ENCODE data around the gene PSMD3.
"Not testable (repeated sequence)": the region's sequence is repeated elsewhere in the genome, so short reads cannot be mapped to it uniquely, and the experiment has no call there.

Gene PSMD3

DNA sequence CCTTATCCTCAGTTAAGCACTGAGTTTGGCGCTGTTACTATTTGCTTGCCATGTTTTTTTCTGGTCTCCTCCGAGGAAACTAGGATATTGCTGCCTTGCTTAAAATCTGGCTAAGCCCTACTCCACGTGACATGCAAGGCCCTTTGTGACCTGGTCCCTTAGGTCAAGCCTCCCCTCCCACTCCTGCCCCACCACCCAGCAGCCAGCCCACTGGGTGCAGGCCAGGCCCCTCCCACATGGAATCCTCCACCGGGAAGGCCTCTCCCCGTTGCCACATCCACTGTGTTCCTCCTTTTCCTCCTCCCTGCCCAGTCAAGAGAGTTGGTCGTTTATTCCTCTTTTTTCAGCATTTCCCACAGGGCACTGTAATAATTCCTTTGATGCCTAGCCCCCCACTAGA, 16.2 kb downstream of the PSMD3 start:
- no peak for DNase-seq (ENCODE audit: low read depth in 3 of 3)

DNA sequence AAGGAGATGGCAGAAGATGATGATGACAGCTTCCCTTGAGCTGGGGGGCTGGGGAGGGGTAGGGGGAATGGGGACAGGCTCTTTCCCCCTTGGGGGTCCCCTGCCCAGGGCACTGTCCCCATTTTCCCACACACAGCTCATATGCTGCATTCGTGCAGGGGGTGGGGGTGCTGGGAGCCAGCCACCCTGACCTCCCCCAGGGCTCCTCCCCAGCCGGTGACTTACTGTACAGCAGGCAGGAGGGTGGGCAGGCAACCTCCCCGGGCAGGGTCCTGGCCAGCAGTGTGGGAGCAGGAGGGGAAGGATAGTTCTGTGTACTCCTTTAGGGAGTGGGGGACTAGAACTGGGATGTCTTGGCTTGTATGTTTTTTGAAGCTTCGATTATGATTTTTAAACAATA, 16.9 kb downstream of the PSMD3 start:
- no peak for DNase-seq (ENCODE audit: low read depth in 3 of 3)

DNA sequence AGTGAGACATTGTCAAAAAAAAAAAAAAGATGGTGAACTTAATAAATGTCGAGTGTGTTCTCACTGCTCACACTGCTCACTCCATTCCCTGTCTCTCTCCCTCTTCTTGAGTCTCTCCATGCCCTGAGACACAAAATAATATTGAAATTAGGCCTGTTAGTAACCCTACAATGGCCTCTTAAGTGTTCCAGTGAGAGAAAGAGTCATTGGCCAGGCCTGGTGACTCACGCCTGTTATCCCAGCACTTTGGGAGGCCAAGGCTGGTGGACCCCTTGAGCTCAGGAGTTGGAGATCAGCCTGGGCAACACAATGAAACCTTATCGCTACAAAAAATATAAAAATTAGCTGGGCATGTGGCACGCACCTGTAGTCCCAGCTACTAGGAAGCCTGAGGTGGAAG, 18.5 kb downstream of the PSMD3 start:
- DNase-seq (ENCODE audit: low read depth in 3 of 3) = no peak

DNA sequence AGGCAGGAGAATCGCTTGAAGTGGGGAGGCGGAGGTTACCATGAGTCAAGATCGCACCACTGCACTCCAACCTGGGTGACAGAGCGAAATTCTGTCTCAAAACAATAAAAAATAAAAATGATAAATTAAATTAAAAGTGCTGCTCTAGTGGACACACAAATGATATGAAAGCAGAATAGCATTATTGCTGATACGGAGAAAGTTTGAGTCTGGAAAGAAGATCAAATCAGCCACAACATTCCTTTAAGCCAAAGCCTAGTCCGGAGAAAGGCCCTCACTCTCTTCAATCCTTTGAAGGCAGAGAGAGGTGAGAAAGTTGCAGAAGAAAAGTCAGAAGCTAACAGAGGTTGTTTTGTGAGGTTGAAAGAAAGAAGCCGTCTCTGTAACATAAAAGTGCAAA, 19.6 kb downstream of the PSMD3 start:
- no peak for DNase-seq (ENCODE audit: low read depth in 3 of 3)

DNA sequence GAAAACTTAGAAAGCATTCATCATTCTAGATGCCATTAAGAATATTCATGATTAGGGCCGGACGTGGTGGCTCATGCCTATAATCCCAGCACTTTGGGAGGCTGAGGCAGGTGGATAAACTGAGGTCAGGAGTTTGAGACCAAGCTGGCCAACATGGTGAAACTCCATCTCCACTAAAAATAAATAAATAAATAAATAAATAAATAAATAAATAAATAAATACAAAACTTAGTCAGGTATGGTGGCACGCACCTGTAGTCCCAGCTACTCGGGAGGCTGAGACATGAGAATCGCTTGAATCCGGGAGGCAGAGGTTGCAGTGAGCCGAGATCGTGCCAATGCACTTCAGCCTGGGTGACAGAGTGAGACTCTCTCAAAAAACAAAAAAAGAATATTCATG, 20.7 kb downstream of the PSMD3 start:
- DNase-seq (ENCODE audit: low read depth in 3 of 3) = not testable (repeated sequence)

DNA sequence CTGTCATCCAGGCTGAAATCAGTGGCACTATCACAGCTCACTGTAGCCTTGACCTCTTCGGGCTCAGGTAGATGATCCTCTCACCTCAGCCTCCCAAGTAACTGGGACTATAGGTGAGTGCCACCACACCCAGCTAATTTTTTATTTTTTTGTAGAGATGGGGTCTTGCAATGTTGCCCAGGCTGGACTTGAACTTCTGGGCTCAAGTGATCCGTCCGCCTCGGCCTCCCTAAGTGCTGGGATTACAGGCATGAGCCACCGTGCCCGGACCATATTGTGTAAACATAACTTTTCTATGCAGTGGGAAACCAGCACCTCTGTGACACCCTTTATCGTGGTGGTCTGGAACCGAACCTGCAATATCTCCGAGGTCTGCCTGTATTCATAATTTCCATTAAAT, 23.5 kb downstream of the PSMD3 start:
- no peak for DNase-seq (ENCODE audit: low read depth in 3 of 3)

DNA sequence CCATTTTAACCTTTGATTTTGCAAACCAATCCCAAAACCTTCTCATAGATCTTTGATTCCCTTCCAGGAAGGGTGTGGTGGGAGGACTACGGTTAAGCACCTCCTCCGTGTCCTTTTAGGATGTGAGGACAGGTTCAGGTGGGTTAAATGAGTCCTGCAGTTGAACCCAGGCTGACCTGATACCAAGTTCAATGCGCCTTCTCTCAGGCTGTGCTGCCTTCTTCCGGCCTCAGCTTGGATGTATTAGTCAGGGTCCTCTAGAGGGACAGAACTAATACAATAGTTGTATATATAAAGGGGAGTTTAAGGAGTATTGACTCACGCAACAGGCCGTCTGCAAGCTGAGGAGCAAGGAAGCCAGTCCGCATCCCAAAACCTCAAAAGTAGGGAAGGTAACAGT, 24.1 kb downstream of the PSMD3 start:
- no peak for DNase-seq (ENCODE audit: low read depth in 3 of 3)

DNA sequence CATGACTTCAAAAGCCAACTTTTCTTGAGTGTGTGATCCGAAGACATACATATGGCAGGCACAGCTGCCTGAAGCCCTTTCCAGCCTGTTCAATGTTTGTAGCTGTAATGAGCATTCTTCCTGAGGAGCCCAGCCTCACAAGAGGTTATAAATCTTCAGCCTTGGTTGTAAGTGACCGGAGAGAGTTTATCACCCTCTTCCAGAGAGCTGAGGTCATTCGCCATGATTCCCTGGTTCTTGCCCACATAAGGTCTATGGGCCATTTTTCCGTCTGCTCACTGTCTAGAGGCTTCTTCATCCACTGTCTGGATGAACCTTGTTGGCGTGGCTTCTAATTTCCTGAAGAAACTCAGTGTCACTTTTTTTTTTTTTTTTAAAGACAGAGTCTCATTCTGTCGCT, 24.9 kb downstream of the PSMD3 start:
- DNase-seq (ENCODE audit: low read depth in 3 of 3) = no peak

DNA sequence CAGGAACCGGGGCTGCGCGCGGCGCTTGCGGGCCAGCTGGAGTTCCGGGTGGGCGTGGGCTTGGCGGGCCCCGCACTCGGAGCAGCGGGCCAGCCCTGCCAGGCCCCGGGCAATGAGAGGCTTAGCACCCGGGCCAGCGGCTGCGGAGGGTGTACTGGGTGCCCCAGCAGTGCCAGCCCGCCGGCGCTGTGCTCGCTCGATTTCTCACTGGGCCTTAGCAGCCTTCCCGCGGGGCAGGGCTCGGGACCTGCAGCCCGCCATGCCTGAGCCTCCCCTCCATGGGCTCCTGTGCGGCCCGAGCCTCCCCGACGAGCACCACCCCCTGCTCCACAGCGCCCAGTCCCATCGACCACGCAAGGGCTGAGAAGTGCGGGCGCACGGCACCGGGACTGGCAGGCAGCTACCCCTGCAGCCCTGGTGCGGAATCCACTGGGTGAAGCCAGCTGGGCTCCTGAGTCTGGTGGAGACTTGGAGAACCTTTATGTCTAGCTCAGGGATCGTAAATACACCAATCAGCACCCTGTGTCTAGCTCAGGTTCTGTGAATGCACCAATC, 30.4 kb downstream of the PSMD3 start:
- not testable (repeated sequence) for DNase-seq (ENCODE audit: low read depth in 3 of 3)

DNA sequence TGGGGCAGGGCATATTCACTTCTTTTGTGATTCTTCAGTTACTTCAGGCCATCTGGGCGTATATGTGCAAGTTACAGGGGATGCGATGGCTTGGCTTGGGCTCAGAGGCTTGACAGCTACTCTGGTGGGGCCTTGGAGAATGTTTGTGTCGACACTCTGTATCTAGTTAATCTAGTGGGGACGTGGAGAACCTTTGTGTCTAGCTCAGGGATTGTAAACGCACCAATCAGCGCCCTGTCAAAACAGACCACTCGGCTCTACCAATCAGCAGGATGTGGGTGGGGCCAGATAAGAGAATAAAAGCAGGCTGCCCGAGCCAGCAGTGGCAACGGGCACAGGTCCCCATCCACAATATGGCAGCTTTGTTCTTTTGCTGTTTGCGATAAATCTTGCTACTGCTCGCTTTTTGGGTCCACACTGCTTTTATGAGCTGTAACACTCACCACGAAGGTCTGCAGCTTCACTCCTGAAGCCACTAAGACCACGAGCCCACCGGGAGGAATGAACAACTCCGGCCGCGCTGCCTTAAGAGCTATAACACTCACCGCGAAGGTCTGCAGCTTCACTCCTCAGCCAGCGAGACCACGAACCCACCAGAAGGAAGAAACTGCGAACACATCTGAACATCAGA, 31.5 kb downstream of the PSMD3 start:
- not testable (repeated sequence) for DNase-seq (ENCODE audit: low read depth in 3 of 3)

DNA sequence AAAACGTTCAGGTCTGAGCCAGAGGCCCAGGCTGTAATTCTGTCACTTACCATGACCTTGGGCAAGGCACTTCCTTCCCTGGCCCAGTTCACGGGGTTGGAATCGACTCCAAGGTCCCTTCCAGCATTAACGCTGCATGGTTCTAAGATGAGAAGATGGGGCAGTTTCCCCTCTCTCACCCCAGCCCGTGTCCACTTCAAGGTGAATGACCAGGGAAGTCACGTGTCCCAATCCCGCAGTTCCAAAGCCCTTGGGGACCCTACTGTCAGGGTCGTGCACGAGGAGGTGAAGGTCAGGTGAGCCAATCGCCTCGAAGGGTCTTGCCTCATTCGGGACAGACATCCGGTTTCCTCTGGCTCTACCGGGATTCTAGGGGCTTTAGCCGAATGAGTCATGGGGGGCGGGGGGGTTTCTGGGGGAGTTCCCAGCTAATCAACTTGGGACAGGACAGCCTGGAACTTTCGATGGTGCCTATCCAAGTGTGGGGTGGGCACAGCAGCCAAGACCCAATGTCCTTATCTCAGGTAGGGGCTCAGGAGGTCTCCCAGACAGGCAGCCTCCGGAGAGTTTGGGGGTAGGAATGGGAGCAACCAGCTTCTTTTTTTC, 33.9 kb downstream of the PSMD3 start:
- DNase-seq (ENCODE audit: low read depth in 3 of 3) = no peak

DNA sequence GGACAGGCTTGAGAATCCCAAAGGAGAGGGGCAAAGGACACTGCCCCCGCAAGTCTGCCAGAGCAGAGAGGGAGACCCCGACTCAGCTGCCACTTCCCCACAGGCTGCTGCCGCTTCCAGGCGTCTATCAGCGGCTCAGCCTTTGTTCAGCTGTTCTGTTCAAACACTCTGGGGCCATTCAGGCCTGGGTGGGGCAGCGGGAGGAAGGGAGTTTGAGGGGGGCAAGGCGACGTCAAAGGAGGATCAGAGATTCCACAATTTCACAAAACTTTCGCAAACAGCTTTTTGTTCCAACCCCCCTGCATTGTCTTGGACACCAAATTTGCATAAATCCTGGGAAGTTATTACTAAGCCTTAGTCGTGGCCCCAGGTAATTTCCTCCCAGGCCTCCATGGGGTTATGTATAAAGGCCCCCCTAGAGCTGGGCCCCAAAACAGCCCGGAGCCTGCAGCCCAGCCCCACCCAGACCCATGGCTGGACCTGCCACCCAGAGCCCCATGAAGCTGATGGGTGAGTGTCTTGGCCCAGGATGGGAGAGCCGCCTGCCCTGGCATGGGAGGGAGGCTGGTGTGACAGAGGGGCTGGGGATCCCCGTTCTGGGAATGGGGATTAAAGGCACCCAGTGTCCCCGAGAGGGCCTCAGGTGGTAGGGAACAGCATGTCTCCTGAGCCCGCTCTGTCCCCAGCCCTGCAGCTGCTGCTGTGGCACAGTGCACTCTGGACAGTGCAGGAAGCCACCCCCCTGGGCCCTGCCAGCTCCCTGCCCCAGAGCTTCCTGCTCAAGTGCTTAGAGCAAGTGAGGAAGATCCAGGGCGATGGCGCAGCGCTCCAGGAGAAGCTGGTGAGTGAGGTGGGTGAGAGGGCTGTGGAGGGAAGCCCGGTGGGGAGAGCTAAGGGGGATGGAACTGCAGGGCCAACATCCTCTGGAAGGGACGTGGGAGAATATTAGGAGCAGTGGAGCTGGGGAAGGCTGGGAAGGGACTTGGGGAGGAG, 34.7 kb downstream of the PSMD3 start, which contains the start of gene CSF3:
CSF3 (plus strand) TSS at position 436 of the 993 bp plus-strand sequence; CDS start at position 471, 35 bp downstream.
- DNase-seq (ENCODE audit: low read depth in 3 of 3) = no peak

DNA sequence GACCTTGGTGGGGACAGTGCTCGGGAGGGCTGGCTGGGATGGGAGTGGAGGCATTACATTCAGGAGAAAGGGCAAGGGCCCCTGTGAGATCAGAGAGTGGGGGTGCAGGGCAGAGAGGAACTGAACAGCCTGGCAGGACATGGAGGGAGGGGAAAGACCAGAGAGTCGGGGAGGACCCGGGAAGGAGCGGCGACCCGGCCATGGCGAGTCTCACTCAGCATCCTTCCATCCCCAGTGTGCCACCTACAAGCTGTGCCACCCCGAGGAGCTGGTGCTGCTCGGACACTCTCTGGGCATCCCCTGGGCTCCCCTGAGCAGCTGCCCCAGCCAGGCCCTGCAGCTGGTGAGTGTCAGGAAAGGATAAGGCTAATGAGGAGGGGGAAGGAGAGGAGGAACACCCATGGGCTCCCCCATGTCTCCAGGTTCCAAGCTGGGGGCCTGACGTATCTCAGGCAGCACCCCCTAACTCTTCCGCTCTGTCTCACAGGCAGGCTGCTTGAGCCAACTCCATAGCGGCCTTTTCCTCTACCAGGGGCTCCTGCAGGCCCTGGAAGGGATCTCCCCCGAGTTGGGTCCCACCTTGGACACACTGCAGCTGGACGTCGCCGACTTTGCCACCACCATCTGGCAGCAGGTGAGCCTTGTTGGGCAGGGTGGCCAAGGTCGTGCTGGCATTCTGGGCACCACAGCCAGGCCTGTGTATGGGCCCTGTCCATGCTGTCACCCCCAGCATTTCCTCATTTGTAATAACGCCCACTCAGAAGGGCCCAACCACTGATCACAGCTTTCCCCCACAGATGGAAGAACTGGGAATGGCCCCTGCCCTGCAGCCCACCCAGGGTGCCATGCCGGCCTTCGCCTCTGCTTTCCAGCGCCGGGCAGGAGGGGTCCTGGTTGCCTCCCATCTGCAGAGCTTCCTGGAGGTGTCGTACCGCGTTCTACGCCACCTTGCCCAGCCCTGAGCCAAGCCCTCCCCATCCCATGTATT, 35.7 kb downstream of the PSMD3 start:
- DNase-seq (ENCODE audit: low read depth in 3 of 3) = no peak

DNA sequence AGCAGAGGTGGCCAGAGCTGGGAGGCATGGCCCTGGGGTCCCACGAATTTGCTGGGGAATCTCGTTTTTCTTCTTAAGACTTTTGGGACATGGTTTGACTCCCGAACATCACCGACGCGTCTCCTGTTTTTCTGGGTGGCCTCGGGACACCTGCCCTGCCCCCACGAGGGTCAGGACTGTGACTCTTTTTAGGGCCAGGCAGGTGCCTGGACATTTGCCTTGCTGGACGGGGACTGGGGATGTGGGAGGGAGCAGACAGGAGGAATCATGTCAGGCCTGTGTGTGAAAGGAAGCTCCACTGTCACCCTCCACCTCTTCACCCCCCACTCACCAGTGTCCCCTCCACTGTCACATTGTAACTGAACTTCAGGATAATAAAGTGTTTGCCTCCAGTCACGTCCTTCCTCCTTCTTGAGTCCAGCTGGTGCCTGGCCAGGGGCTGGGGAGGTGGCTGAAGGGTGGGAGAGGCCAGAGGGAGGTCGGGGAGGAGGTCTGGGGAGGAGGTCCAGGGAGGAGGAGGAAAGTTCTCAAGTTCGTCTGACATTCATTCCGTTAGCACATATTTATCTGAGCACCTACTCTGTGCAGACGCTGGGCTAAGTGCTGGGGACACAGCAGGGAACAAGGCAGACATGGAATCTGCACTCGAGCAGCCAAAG, 36.9 kb downstream of the PSMD3 start:
- no peak for DNase-seq (ENCODE audit: low read depth in 3 of 3)

DNA sequence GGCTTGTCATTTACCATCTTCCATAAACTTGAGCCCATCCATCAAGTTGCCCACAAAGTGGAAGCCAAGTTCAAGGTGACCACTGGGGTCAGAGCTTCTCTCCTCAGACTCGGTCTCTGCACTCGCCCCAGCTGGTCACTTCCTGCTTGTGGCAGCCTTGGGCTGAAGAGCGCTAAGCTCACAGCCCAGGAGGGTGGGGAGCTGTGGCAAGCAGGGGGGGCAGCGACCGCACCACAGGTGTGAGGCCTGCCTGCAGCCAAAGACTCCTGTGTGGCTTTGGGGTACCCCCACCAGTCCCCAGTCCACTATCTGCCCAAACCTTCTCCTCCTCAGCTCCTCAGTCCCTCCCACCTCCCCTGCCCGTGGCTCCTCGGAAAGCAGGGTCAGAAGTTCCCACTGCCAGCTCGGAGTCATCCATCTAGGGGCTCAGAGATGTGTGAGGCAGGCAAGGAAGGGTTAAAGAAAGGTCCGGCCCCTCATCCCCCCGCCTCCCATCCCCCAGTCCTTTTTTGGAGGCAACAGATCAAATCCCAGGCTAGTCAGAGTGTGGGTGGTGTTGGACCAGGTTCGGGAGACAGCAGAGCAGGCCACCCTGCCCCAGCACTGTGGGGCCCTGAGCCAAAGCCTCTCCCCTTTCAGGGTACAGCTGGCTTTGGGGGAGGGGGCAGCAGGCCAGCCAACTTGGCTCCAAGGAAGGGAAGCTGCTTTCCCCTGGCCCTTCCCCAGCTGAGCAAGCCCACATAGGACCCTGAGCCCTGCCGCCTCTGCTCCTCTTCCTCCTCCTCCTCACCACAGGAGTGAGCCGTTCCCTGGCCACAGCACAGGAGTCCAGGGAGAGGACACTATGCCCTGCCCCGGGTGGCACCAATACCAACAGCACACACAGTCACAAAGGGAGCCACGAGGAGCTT, 37.9 kb downstream of the PSMD3 start:
- no peak for DNase-seq (ENCODE audit: low read depth in 3 of 3)

DNA sequence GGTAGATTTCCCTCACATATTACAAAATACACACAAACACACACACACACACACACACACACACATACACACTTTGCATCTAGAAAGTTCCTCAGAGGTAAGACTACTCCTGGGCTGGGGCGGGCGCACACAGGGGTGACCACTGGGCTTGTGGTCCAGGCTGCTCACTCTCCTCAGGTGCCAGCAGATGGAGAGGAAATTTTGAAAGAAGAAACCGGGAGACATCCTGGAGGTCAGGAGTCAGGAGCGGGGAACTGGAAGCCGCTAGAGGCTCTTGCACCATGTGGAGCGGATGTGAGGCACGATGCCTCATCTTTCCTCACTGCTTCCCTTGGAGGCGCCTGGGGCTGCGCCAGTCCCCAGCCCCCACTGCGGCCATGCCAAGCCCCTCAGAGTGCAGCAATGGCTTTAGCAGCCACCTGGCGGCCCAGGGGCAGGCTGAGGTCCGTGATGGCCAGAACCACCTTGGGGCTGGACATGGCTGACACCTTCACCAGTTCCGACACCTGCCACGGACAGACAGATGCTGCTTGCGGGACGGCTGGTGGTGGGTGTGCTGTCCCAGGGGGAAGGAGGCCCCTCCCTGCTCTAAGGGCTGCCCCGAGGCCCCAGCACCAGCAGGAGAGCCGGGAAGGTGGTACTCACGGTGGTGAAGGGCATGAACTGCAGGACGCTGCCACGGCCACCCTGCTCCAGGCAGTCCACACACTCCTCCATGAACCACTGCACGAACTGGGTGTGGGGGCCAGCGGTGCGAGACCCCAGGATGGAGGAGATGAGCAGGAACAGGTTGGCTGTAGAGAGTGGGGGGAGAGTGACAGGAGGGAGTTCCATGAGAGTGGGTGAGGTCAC, 38.8 kb downstream of the PSMD3 start:
- no peak for DNase-seq (ENCODE audit: low read depth in 3 of 3)

DNA sequence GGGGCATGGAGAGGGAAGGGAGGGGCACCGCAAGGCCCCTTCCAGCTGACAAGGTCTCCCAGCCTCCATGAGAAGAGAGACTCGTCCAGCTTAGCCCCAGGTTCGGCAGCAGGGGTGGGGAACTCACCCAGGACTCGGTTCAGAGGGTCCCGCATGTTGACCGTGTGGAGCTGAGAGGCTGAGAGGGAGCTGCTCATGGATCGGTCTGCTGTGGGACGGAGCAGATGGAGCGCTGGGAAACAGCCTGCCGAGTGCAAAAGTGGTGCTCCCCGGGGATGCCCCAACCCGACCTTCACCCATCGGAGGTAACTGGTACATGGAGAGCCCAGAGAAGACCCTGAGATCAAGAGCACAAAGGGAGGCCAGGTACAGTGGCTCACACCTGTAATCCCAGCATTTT, 39.5 kb downstream of the PSMD3 start:
- no peak for DNase-seq (ENCODE audit: low read depth in 3 of 3)

DNA sequence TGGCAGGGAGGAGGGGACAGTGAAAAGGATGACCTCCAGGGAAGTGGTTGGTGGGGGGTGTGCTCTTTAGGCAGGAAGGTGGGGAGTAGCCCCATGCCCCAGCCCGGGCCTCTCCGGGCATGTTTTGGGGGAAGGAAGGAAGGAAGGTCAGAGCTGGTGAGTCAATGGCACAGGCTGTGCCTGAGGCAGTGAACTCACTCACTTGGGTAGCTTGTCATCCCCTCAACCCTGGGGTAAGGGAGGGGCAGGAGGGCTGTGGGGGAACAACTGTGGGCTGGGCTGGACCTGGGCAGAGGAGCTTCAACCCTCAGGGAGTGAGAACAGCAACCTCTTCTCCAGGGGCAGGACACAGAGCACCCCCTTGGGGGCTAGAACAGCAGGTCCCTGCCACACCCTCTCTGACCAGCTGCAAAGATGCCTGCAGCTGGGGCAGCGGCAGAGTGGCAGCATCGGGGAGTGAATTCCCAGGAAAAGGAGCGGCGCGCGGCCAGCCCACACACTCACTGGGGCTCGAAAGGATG, 40.9 kb downstream of the PSMD3 start:
- no peak for DNase-seq (ENCODE audit: low read depth in 3 of 3)
